Astrocyte (in vitro differentiated cells and primary cell): ENCODE results near the gene CCL21.

ENCODE experiments used
- CTCF ChIP-seq: IDR thresholded peaks from 2 replicates; pipeline ENCODE4 v1.5.1; 2011; ENCODE audit warnings: low read depth, mild to moderate bottlenecking, inconsistent platforms, low read length, moderate library complexity; ENCODE audit not compliant: insufficient read depth
- EZH2 ChIP-seq: IDR thresholded peaks from 2 replicates; pipeline ENCODE4 v1.6.1; 2012; ENCODE audit warnings: mild to moderate bottlenecking, low read length, inconsistent platforms; ENCODE audit not compliant: insufficient read depth

GRCh38 chr9:34665067-34665380 is 44.9 kb downstream of the CCL21 start:
- TF ChIP-seq CTCF, result no peak
- TF ChIP-seq EZH2, result no peak
